ENCODE data around the gene SLC2A4. TPM values are rescaled to one million over a fixed set of nuclear protein-coding genes. Genes with fewer than 3 reads are reported as not detected.

The SLC2A4 gene
- total RNA-seq, 1 donor from 2014 or later = 0.30 TPM

- Mint-ChIP-seq H3K4me3 (ENCODE audit: unreplicated experiment) (peak overlapping the region; percentile 94), H3K9me3 (ENCODE audit: unreplicated experiment) (no peaks in the 10 kb centered on the region), H3K27ac (ENCODE audit: unreplicated experiment) (peak overlapping the region; percentile 92), H3K36me3 (ENCODE audit: low read depth, unreplicated experiment) (peaks cover 27% of the 10 kb centered on the region), H3K27me3 (ENCODE audit: low read depth, unreplicated experiment) (no peaks in the 10 kb centered on the region), H3K4me1 (ENCODE audit: low read depth, unreplicated experiment) (peaks cover 50% of the 10 kb centered on the region)
- DNase-seq (ENCODE audit: low read depth) = no peak
- peaks cover 43% of the 10 kb centered on the region for H3K36me3 ChIP-seq (ENCODE audit: insufficient read depth, low read length)
- H3K27me3 ChIP-seq (ENCODE audit: insufficient read depth, low read length) = no peaks in the 10 kb centered on the region
- TF ChIP-seq CTCF (IDR thresholded peaks at IDR 0.05; ENCODE audit: insufficient read depth, low read depth, low read length) = no peak
- no peak for TF ChIP-seq EZH2 (IDR thresholded peaks at IDR 0.05; ENCODE audit: insufficient read depth, low read length)
- H3K4me2 ChIP-seq (ENCODE audit: low read length) = peak overlapping the region; percentile 95
- no peak for FAIRE-seq
- peak overlapping the region; percentile 81 for H3K9ac ChIP-seq (ENCODE audit: low read length)
- H3K4me1 ChIP-seq (ENCODE audit: insufficient read depth, low read length) = peaks cover 31% of the 10 kb centered on the region
- no peaks in the 10 kb centered on the region for H3K9me3 ChIP-seq (ENCODE audit: insufficient read depth, low read depth, low read length)
- H3K4me3 ChIP-seq (ENCODE audit: insufficient read depth, low read depth, low read length) = peak overlapping the region; percentile 80
- H4K20me1 ChIP-seq (ENCODE audit: insufficient read depth, low read length) = peaks cover 55% of the 10 kb centered on the region
- peaks cover 49% of the 10 kb centered on the region for H3K79me2 ChIP-seq (ENCODE audit: insufficient read depth, low read length)
- no peak overlapping the region for H2AFZ ChIP-seq (ENCODE audit: low read depth, low read length)
- peak overlapping the region; percentile 80 for H3K27ac ChIP-seq (ENCODE audit: low read depth, low read length)
Measured at GRCh38 chr17:7313890-7314718, 32.6 kb downstream of the SLC2A4 start.

GRCh38 chr17:7314719-7315569 is 33.4 kb downstream of the SLC2A4 start, which contains the start of gene GPS2:
TSS of gene GPS2 (minus strand) at chr17:7315360. CDS start at chr17:7315052, 308 bp downstream.
- Histone ChIP-seq H3K4me2 (ENCODE audit: low read length) (peak within 1 kb of the TSS; percentile 95), H2AFZ (ENCODE audit: low read depth, low read length) (peak within 1 kb of the TSS; percentile 85), H3K9me3 (ENCODE audit: insufficient read depth, low read depth, low read length) (no peaks in the 10 kb centered on the region), H3K36me3 (ENCODE audit: insufficient read depth, low read length) (peaks cover 35% of the 10 kb centered on the region), H4K20me1 (ENCODE audit: insufficient read depth, low read length) (peaks cover 46% of the 10 kb centered on the region), H3K27ac (ENCODE audit: low read depth, low read length) (peak within 1 kb of the TSS; percentile 80), H3K27me3 (ENCODE audit: insufficient read depth, low read length) (no peaks in the 10 kb centered on the region), H3K9ac (ENCODE audit: low read length) (peak within 1 kb of the TSS; percentile 81), H3K79me2 (ENCODE audit: insufficient read depth, low read length) (peaks cover 41% of the 10 kb centered on the region), H3K4me3 (ENCODE audit: insufficient read depth, low read depth, low read length) (peak within 1 kb of the TSS; percentile 80), H3K4me1 (ENCODE audit: insufficient read depth, low read length) (peaks cover 22% of the 10 kb centered on the region)
- peak within 1 kb of the TSS; percentile 92 for H3K27ac Mint-ChIP-seq (ENCODE audit: unreplicated experiment)
- H3K27me3 Mint-ChIP-seq (ENCODE audit: low read depth, unreplicated experiment) = no peaks in the 10 kb centered on the region
- TF ChIP-seq EZH2 (IDR thresholded peaks at IDR 0.05; ENCODE audit: insufficient read depth, low read length) (no peak), CTCF (IDR thresholded peaks at IDR 0.05; ENCODE audit: insufficient read depth, low read depth, low read length) (no peak)
- no peak for FAIRE-seq
- peaks cover 25% of the 10 kb centered on the region for H3K36me3 Mint-ChIP-seq (ENCODE audit: low read depth, unreplicated experiment)
- H3K4me1 Mint-ChIP-seq (ENCODE audit: low read depth, unreplicated experiment) = peaks cover 42% of the 10 kb centered on the region
- DNase-seq (ENCODE audit: low read depth) = peak; percentile 58
- H3K9me3 Mint-ChIP-seq (ENCODE audit: unreplicated experiment) = no peaks in the 10 kb centered on the region
- peak within 1 kb of the TSS; percentile 94 for H3K4me3 Mint-ChIP-seq (ENCODE audit: unreplicated experiment)

Measured in astrocyte (in vitro differentiated cells and primary cell).